Spinal cord (tissue), 10 donors: ENCODE data around the gene RAD51B. TPM values are rescaled to one million over a fixed set of nuclear protein-coding genes. Genes with fewer than 3 reads are reported as not detected.
A peak's percentile ranks its signal among the peaks of the same experiment; 100 is the strongest.

Source experiments
- DNase-seq, 6 donors: peaks; one replicate each; pipeline versions ENCODE4 v3.0.0 to v3.0.0-alpha.2; 2013 to 2015; ENCODE audit warnings: low spot score in 6 of 6, low read depth in 4 of 6
- H3K27ac ChIP-seq: one replicate; pipeline ENCODE4 v1.5.1; 2013; ENCODE audit warnings: low read depth, low read length, control low read depth
- H3K27me3 ChIP-seq: one replicate; pipeline ENCODE4 v1.6.1; 2013; ENCODE audit warnings: low read length; ENCODE audit not compliant: control insufficient read depth, insufficient read depth
- H3K36me3 ChIP-seq: one replicate; pipeline ENCODE4 v1.6.1; 2013; ENCODE audit warnings: low read length; ENCODE audit not compliant: control insufficient read depth, insufficient read depth
- H3K4me1 ChIP-seq: one replicate; pipeline ENCODE4 v1.6.1; 2013; ENCODE audit warnings: low read length; ENCODE audit not compliant: control insufficient read depth, insufficient read depth
- H3K4me3 ChIP-seq: one replicate; pipeline ENCODE4 v1.5.1; 2013; ENCODE audit warnings: low read depth, low read length, control low read depth
- H3K9me3 ChIP-seq: one replicate; pipeline ENCODE4 v1.6.1; 2013; ENCODE audit warnings: low read length; ENCODE audit not compliant: control insufficient read depth, insufficient read depth
- WGBS: methylation state at CpG from one replicate; pipeline ENCODE4 v1.1.5; 2013; ENCODE audit warnings: missing lambda C conversion rate; ENCODE audit not compliant: insufficient coverage; 5-methylcytosine and 5-hydroxymethylcytosine counted together
- polyA plus RNA-seq, 2 donors: library from polyadenylated mRNA; unstranded; fragments of 120-200 nt; gene quantifications; one replicate each; pipeline ENCODE4 v1.2.1, GENCODE V29; 2013; ENCODE audit not compliant: insufficient read length in 2 of 2
- total RNA-seq, 2 donors: library from RNA; depleted of rRNA in 1 of 2; stranded (reverse); fragments of 120-200 nt in 1 of 2; fragments of >200 nt in 1 of 2; gene quantifications; one replicate each; pipeline versions ENCODE4 v1.2.3 to v1.2.4, GENCODE V29; 2013 to 2014
- donor health status: healthy.

The RAD51B gene
- total and polyA plus RNA-seq, 4 donors = 5.7 to 28.9 (median 14.4) TPM

DNA sequence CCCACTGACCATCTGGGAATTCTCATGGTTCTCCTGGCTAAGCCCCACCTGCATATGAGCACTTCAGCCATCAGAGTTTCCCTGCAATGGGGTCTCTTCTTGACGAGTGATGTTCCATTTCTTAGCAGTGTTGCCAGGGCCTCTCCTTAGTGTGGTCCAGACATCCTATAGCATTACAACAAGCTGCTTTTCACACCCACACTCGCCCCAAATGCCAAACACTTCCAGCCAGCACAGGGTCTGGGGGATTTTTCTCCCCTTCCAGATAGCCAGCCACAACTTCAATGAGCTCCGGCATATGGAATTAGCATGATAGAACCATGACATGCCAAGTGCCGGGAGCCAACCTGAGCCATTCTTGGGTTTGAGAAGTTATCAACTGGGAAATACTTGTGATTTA, 705.9 kb downstream of the RAD51B start:
- Histone ChIP-seq H3K27me3 (no peaks in the 10 kb centered on the region), H3K4me3 (no peak overlapping the region), H3K9me3 (peaks cover 13% of the 10 kb centered on the region), H3K4me1 (peaks cover 18% of the 10 kb centered on the region), H3K36me3 (no peaks in the 10 kb centered on the region), H3K27ac (no peak overlapping the region)
- 94% methylated on average over 3 of the region's 4 CpGs for WGBS
- DNase-seq = no peak

DNA sequence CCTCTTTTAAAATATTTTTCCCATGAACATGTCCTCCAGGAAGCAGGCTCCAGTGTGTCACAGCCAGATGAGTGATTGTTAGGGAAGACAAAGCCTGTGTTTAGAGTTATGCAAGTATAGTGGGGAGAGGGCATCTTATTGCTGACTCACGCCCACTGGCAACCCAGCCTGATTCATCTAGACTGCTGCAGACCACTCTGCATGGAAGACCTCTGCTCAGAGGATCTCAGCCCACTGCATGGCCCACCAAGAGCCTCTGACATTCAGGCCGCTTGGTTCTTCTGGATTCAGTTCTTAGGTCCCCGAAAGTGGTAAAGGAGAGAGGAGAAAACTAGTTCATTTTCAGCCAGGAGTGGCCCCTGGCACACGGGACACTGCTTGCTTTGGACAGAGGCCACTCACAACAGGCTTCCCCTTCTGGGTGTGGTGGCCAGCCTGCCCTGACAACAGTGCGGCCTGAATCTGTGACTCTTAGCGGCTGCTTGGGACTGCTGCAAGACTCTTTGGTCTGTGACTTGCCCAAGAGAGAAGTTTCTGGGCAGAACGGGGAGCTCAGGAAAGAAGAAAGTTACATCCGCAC, 707.0 kb downstream of the RAD51B start:
- Histone ChIP-seq H3K4me3 (no peak overlapping the region), H3K4me1 (peaks cover 18% of the 10 kb centered on the region), H3K9me3 (peaks cover 20% of the 10 kb centered on the region), H3K27ac (peak overlapping the region; percentile 70), H3K36me3 (no peaks in the 10 kb centered on the region), H3K27me3 (no peaks in the 10 kb centered on the region)
- no peak for DNase-seq
- WGBS = 83% methylated on average over 6 of the region's 8 CpGs

DNA sequence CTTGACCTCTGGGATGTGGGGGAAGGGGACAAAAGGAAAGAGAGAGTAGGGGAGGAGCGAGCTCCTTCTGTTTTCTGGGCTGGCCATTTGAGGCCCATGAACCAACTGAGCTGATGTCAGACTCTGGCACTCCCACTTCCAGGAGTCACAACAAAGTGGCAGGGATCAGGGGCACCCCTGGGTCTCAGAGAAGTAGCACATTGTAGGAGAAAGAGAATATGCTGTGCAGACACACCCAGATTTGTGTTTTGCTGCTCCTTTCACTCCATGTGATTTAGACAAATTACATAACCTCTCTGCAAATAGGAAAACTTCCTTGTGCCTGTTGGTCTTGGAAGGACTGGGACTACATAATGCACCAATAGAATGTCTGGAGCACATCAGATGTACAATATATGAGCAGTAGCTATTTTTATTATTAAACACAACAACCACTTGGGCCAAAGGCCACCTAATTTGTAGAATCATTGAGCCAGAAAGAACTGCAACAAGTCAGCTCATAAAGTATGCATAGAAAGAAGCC, 707.8 kb downstream of the RAD51B start:
- WGBS = 71% methylated on average over 1 of the region's 1 CpG
- Histone ChIP-seq H3K4me1 (peaks cover 15% of the 10 kb centered on the region), H3K27me3 (no peaks in the 10 kb centered on the region), H3K36me3 (no peaks in the 10 kb centered on the region), H3K9me3 (peaks cover 20% of the 10 kb centered on the region), H3K4me3 (no peak overlapping the region), H3K27ac (peak overlapping the region; percentile 70)
- DNase-seq = no peak

DNA sequence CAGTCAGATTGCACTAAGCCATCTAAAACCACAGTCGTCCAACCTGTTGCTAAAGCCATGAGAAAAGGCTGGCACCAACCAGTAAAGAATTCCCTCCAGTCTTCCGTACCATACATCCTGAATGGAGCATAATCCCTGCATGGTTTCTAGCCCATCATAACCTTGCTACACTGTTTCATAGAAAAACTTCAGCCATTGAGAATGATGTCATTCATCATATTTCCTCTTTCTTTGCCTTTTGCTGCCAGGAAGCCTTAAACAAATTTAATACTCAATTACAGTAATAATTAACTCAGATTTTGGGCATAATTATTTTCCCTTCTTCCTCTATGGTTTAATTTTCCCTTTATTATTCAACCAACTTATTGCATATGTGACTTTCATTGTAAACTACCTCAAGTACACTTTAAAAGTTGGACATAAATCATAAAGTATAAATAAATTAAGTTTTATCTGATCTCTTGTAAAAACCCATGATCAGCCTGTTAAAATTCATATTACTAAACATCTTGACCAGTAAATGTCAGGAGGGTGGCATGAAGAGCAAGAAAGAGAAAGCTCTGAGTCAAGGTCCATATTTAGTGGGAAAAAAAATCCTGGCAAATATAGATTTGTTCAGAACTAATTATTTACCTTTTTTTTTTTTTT, 708.6 kb downstream of the RAD51B start:
- Histone ChIP-seq H3K9me3 (peaks cover 20% of the 10 kb centered on the region), H3K4me3 (no peak overlapping the region), H3K4me1 (peaks cover 8% of the 10 kb centered on the region), H3K36me3 (no peaks in the 10 kb centered on the region), H3K27me3 (no peaks in the 10 kb centered on the region), H3K27ac (no peak overlapping the region)
- DNase-seq = no peak
- 88% methylated on average over 2 of the region's 2 CpGs for WGBS

DNA sequence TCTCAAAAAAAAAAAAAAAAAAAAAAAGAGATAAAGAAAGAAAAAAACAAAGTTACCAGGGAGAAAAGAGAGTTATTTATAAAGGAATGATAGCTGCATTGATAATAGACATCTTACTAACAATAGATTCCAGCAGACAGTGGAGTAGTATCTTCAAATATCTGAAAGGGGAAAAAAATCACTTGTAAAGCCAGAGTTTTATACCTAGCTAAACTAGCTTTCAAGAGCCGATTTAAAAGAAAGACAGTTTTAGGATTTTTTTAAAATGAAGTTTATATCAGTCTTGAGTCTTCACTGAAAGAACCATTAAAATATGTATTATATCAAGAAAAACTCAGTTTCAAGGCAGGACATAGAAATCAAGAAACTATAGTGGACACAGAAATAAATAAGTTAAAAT, 710.9 kb downstream of the RAD51B start:
- Histone ChIP-seq H3K27me3 (no peaks in the 10 kb centered on the region), H3K27ac (no peak overlapping the region), H3K9me3 (peaks cover 20% of the 10 kb centered on the region), H3K4me1 (peaks cover 7% of the 10 kb centered on the region), H3K36me3 (no peaks in the 10 kb centered on the region), H3K4me3 (no peak overlapping the region)
- WGBS = no CpG with 5 or more reads among the region's 1 CpG
- no peak for DNase-seq

DNA sequence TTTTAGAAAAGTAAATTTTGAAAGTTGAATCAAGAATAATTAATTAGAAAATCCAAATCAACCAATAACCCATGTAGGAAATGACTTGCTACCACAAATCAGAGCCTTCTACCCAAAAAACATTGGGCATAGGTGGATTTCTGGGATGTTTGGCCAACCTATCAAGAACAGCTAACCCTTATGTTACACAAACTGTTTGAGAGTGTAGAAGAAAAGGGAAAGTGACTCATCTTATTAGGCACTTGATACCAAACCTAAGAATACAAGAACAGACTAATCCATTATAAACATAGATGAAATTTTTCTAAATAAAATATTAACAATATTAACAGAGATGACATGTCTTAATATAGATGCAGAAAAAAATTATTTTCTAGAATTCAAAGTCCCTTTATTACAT, 712.9 kb downstream of the RAD51B start:
- Histone ChIP-seq H3K27ac (no peak overlapping the region), H3K36me3 (no peaks in the 10 kb centered on the region), H3K27me3 (no peaks in the 10 kb centered on the region), H3K4me1 (no peaks in the 10 kb centered on the region), H3K9me3 (peaks cover 20% of the 10 kb centered on the region), H3K4me3 (no peak overlapping the region)
- no peak for DNase-seq

DNA sequence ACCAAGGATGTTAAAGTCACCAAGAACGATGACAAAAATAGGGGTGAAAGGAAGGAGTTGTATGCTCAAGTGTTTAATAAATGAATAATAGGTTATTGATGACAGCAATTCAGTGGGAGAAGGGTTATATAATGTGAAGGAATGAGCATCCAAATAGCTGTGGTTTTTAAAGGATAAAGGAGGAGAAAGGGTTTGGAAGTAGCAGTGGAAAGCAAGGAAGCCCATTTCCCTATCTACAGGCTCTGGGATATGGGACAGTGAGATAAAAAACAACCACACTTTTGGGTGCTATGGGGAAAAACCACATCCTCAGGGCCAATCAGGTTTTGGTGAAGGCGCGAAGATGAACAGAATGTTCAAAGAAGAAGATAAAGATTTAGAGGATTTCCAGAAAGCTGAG, 714.7 kb downstream of the RAD51B start:
- DNase-seq = no peak
- Histone ChIP-seq H3K4me3 (no peak overlapping the region), H3K27me3 (no peaks in the 10 kb centered on the region), H3K36me3 (no peaks in the 10 kb centered on the region), H3K27ac (no peak overlapping the region), H3K4me1 (peaks cover 11% of the 10 kb centered on the region), H3K9me3 (peaks cover 17% of the 10 kb centered on the region)
- WGBS = 93% methylated on average over 1 of the region's 3 CpGs

DNA sequence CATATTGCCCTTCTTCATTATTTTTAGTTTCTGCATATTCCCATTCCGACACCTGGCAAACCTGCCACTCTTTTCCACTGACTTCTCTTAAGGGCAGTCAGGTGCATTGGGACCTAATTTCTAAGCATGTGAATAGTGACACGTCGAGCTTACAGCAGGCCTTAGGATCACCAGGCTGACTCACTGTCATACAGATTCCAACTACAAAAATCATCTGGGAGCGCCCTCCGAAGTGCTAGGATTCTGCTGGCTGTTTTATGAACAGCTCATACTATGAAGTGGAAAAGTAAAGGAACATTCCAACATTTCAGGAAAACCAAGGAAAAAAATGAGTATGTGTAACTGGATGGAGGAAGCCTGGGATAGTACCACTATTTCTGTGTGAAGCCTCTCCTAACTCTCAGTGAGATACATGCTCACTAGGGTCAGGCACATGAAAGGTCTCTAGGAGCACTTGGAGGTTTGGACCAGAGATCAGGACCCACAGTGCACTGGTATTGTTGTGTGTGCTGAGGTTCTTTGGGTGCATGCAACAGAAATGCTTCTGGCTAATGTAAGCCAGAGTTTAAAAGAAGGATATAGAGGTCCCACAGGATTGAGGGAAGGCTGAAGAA, 715.9 kb downstream of the RAD51B start:
- H3K36me3 ChIP-seq = no peaks in the 10 kb centered on the region
- peaks cover 7% of the 10 kb centered on the region for H3K9me3 ChIP-seq
- H3K4me1 ChIP-seq = peaks cover 19% of the 10 kb centered on the region
- H3K4me3 ChIP-seq = no peak overlapping the region
- no peak overlapping the region for H3K27ac ChIP-seq
- no peak for DNase-seq
- WGBS = 89% methylated on average over 3 of the region's 5 CpGs
- H3K27me3 ChIP-seq = no peaks in the 10 kb centered on the region

DNA sequence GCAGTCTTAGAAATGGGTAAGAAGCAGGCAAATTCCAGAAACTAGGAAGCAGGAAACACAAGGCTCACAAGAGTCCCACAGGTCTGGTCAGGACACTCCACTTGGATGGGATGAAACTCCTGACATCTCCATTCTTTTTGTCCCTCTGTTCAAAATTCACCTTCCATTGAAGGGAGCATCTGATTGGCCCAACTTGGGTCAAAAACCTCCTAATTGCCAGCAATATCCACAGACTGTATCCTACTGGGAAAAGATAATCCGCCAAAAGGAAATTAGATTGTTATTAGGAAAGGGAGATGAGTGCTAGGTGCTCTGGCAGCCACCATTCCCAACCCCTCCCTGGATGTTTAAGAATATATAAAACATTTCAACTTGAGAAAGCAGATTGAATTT, 716.4 kb downstream of the RAD51B start:
- Histone ChIP-seq H3K27ac (no peak overlapping the region), H3K27me3 (no peaks in the 10 kb centered on the region), H3K4me3 (no peak overlapping the region), H3K4me1 (peaks cover 21% of the 10 kb centered on the region), H3K36me3 (no peaks in the 10 kb centered on the region), H3K9me3 (peaks cover 4% of the 10 kb centered on the region)
- DNase-seq = no peak
- no CpG with 5 or more reads among the region's 1 CpG for WGBS

DNA sequence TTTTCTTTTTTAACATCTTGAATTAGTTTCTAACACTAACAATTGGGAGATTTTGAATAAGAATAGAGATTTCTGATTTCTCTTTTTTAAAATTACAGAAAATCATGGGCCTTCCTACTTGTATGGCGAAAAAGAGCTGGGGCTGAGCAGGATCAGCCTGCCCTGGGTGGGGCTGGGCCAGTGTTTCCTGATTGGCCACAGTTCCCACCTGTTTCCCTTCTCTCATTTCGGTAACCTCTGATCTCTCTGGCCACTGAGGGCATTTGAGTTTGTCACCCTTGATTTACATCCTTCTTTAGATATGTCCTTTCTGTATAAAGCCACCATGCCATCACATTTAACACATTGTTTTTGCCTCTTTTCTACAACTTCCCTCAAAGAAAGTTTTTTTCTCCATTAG, 719.1 kb downstream of the RAD51B start:
- no peaks in the 10 kb centered on the region for H3K27me3 ChIP-seq
- peak overlapping the region; percentile 85 for H3K27ac ChIP-seq
- 69% methylated on average over 2 of the region's 2 CpGs for WGBS
- no peak overlapping the region for H3K4me3 ChIP-seq
- no peaks in the 10 kb centered on the region for H3K36me3 ChIP-seq
- no peak for DNase-seq
- H3K9me3 ChIP-seq = no peaks in the 10 kb centered on the region
- H3K4me1 ChIP-seq = peaks cover 25% of the 10 kb centered on the region
